Stimulated activated naive CD8-positive, alpha-beta T cell treated with anti-CD3 and anti-CD28 coated beads, Interleukin-15, amount 100 ng/mL, for 72 hours (primary cell): ENCODE results near the gene PXMP4.
"Not testable (repeated sequence)": the region's sequence is repeated elsewhere in the genome, so short reads cannot be mapped to it uniquely, and the experiment has no call there.

Source experiments
- ATAC-seq: fragments of 150-1000 bp; cut with Tn5 transposase; 2 replicates; pipeline ENCODE4 v1.10.0; 2021; ENCODE audit warnings: mild to moderate bottlenecking, moderate library complexity
- DNase-seq, 2 donors: peaks; one replicate each; pipeline ENCODE4 v3.0.0; 2021 to 2022
- H3K27ac Mint-ChIP-seq, 2 donors: one replicate each; pipeline ENCODE4 v1.8.0; 2022; ENCODE audit warnings: mild to moderate bottlenecking in 2 of 2, mixed read lengths in 2 of 2, moderate library complexity in 2 of 2
- H3K27me3 Mint-ChIP-seq: one replicate; pipeline ENCODE4 v1.8.0; 2022; ENCODE audit warnings: mixed read lengths
- H3K4me1 Mint-ChIP-seq: one replicate; pipeline ENCODE4 v1.8.0; 2022; ENCODE audit warnings: mild to moderate bottlenecking, mixed read lengths
- H3K4me3 Mint-ChIP-seq, 2 donors: one replicate each; pipeline ENCODE4 v1.8.0; 2022; ENCODE audit warnings: mild to moderate bottlenecking in 2 of 2, mixed read lengths in 2 of 2, moderate library complexity in 1 of 2
- H3K9me3 Mint-ChIP-seq, 2 donors: one replicate each; pipeline ENCODE4 v1.8.0; 2022; ENCODE audit warnings: mixed read lengths in 2 of 2

PXMP4 gene, protein sequence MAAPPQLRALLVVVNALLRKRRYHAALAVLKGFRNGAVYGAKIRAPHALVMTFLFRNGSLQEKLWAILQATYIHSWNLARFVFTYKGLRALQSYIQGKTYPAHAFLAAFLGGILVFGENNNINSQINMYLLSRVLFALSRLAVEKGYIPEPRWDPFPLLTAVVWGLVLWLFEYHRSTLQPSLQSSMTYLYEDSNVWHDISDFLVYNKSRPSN

DNA sequence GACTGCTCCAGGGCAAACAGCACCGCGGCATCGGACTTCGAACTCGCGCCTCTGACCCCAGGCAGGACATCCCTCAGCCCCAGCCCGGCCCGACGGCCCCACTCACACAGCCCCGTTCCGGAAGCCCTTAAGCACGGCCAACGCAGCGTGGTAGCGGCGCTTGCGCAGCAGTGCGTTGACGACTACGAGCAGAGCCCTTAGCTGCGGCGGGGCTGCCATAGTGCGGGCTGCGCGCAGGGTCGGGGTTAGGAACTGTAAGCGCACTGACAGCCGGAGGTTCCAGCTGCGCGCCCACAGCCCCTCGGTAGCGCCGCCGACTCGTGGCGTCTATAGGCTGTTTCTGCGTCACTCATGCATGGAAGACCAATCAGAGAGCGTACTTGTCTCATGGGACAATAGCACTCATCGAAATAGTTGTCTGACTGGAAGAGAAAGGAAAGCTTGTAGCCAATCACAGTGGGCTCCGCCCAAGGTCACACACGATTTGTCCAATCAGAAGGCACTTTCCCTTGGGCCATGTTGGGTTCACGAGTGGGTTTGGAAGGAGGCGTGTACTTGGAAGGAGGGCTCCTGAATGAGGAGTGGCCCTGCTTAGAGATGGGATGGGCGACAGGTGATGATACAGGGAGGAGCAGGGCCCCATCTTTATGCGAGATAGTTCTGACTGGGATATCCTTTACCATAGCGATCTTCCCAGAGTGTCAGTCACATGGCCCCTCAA is at the start of gene PXMP4:
Gene PXMP4, minus strand, starts transcription at position 322 of the 721 bp plus-strand sequence. Its CDS starts 103 bp downstream, at position 219.
- Mint-ChIP-seq H3K27me3 (no peaks in the 10 kb centered on the region), H3K9me3 (no peaks in the 10 kb centered on the region), H3K4me1 (peaks cover 28% of the 10 kb centered on the region), H3K4me3 (peak within 1 kb of the TSS; percentile 78 to 87), H3K27ac (peak within 1 kb of the TSS; percentile 95 to 97)
- DNase-seq (peak; percentile 82 to 92), ATAC-seq (peak; percentile 99)

DNA sequence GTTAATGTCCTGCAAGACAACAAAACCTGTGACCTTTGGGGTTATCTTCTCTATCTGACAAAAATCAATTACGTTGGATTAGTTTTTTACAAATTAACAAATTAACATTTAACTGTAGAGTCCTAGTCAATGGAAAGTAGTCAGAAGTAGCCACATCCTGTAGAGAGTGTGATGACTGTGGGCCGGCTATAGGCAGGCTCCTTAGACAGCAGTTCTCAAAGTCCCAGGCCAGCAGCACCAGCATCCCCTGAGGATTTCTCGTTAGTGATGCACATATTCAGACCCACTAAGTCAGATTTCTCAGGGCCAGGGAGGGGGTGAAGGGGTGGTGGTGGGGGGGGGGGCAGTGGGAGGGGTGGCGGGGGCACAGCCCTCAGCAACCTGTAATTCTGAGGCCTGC is 48.9 kb upstream of the PXMP4 start:
- ATAC-seq (no peak), DNase-seq (no peak)
- H3K9me3 Mint-ChIP-seq, result no peaks in the 10 kb centered on the region
- H3K4me1 Mint-ChIP-seq, result peaks cover 19% of the 10 kb centered on the region
- H3K4me3 Mint-ChIP-seq, result no peak overlapping the region
- no peaks in the 10 kb centered on the region for H3K27me3 Mint-ChIP-seq
- no peak overlapping the region for H3K27ac Mint-ChIP-seq

DNA sequence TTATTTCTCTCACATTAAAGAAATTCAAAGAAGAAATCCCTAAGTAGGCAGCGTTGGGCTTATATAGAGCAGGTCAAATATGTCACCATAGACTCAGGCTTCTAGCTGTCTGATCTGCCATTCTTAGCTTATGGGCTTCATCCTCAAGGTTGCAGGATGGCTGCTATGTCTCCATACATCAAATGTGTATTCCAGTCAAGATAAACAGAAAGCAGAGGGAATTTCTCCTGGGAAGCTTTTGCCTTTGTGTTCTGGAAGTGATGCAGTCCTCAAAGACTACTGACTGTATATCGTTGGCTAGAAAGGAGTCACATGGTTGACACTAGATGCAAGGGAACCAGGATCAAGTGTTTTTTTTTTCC is 47.6 kb upstream of the PXMP4 start:
- DNase-seq (no peak), ATAC-seq (no peak)
- no peaks in the 10 kb centered on the region for H3K27me3 Mint-ChIP-seq

DNA sequence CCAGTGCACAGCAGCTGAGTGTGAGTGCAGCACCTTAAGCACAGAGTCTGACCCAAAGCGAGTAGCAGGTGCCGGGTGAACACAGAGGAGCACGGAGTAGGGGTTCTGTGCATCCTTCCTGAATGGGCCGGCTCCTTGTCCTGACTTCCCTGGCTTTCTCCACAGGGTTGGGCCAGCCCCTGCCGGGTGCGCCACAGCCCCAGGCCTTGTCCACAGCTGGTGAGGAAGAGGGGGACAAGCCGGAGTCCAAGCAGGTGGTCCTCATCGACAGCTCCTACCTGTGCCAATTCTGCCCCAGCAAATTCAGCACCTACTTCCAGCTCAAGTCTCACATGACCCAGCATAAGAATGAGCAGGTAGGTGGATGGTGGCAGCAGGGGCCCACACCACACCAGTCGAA is 46.6 kb upstream of the PXMP4 start:
- Mint-ChIP-seq H3K9me3 (no peaks in the 10 kb centered on the region), H3K4me1 (no peaks in the 10 kb centered on the region), H3K27me3 (no peaks in the 10 kb centered on the region), H3K4me3 (no peak overlapping the region), H3K27ac (no peak overlapping the region)
- no peak for DNase-seq
- no peak for ATAC-seq

More for the DNA sequence above, 47.6 kb upstream of the PXMP4 start:
- Mint-ChIP-seq H3K27ac (no peak overlapping the region), H3K9me3 (no peaks in the 10 kb centered on the region), H3K4me1 (peaks cover 9% of the 10 kb centered on the region), H3K4me3 (no peak overlapping the region)

DNA sequence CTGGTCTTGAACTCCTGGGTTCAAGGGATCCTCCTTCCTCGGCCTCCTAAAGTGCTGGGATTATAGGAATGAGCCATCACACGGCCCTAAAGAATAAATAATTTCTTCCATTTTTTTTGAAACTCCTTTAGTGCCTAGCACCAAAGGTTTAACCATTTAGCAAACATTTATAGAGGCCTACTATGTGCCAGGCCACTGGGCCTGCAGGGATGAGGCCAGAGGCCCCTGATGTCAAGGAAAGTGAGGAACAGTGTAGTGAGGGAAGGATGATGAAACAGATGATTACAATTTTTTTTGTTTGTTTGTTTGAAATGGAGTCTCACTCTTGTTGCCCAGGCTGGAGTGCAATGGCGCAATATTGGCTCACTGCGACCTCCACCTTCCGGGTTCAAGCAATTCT is 45.5 kb upstream of the PXMP4 start:
- no peaks in the 10 kb centered on the region for H3K27me3 Mint-ChIP-seq
- DNase-seq (no peak), ATAC-seq (no peak)
- H3K4me1 Mint-ChIP-seq, result no peaks in the 10 kb centered on the region
- H3K4me3 Mint-ChIP-seq, result no peak overlapping the region
- H3K9me3 Mint-ChIP-seq, result no peaks in the 10 kb centered on the region
- H3K27ac Mint-ChIP-seq, result no peak overlapping the region

DNA sequence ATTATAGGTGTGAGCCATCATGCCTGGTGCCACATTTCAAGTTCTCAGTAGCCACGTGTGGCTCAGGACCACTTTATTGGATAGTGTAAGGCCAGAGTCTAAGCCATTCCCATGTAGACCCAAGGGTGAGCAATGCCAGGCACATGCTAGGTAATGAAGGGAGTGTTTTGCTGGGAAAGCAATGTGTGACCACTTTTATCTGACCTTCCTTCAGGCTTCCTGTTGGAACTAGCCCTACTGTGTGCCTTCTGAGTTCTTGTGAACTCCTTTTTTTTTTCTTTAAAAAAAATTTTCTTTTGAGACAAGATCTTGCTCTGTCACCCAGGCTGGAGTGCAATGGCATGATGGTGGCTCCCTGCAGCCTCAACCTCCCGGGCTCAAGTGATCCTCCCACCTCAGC is 45.0 kb upstream of the PXMP4 start:
- Mint-ChIP-seq H3K27ac (no peak overlapping the region), H3K27me3 (no peaks in the 10 kb centered on the region), H3K4me1 (no peaks in the 10 kb centered on the region), H3K9me3 (no peaks in the 10 kb centered on the region), H3K4me3 (no peak overlapping the region)
- ATAC-seq (no peak), DNase-seq (no peak)

DNA sequence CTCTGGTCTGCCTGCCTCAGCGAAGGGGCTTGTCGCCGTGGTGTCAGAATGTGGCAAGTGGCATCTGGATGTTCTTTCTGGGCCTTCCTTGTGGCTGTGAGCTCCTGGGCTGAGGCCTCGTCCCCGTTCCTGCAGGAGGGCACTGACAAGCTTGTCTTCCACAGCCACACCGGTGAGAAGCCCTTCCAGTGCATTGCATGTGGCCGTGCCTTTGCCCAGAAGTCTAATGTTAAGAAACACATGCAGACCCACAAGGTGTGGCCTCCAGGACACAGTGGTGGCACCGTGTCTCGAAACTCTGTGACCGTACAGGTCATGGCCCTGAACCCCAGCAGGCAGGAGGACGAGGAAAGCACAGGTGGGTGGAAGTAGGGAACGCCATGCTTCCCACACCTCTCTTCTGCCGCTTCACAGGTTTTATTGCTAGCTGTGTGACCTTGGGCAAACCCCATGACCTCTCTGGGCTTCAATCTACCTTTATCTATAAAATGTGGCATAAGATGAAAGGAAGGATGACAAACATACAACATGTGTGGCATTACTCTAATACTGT is 41.7 kb upstream of the PXMP4 start:
- H3K4me1 Mint-ChIP-seq, result no peaks in the 10 kb centered on the region
- no peak overlapping the region for H3K27ac Mint-ChIP-seq
- no peak overlapping the region for H3K4me3 Mint-ChIP-seq
- ATAC-seq, result no peak
- no peak for DNase-seq
- H3K9me3 Mint-ChIP-seq, result peaks cover 0 to 6% of the 10 kb centered on the region in 2 donors
- no peaks in the 10 kb centered on the region for H3K27me3 Mint-ChIP-seq

DNA sequence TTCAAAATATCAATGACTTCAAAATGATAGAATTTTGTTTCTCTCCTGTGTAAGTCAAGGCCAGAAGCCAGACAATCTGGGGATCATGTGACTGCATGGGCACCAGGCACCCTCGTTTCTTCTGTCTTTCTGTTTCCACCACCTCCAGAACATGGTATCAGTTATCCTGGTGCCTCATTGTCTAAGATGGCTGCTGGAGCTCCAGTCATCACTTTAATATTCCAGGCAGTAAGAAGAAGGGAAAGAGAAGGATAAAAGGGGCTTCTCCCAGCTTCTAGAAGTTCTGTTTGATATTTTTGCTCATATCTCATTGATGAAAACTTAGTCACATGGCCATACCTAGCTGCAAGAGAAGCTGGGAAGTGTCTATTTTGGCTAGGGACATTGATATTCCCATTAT is 37.3 kb upstream of the PXMP4 start:
- no peaks in the 10 kb centered on the region for H3K27me3 Mint-ChIP-seq
- H3K9me3 Mint-ChIP-seq, result peaks cover 0 to 6% of the 10 kb centered on the region in 2 donors
- peaks cover 11% of the 10 kb centered on the region for H3K4me1 Mint-ChIP-seq
- H3K27ac Mint-ChIP-seq, result no peak overlapping the region
- H3K4me3 Mint-ChIP-seq, result no peak overlapping the region
- no peak for DNase-seq
- ATAC-seq, result no peak

DNA sequence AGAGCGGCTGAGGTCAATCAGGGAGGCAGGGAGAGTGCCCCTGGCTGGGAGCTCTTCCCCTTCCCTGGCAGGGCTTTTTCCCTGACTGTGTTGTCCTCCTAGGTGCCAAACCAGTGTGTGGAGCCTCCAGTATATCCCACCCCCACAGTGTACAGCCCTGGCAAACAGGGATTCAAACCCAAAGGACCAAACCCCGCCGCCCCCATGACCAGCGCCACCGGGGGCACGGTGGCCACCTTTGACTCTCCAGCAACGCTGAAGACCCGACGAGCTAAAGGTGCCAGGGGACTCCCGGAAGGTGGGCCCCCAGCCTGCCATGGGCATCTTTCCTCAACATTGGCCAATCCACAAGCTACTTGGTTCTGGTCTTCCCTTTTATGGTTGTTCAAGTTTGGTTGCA is 36.9 kb upstream of the PXMP4 start:
- H3K9me3 Mint-ChIP-seq, result peaks cover 0 to 6% of the 10 kb centered on the region in 2 donors
- H3K27me3 Mint-ChIP-seq, result no peaks in the 10 kb centered on the region
- no peak overlapping the region for H3K4me3 Mint-ChIP-seq
- no peak for ATAC-seq
- peaks cover 11% of the 10 kb centered on the region for H3K4me1 Mint-ChIP-seq
- H3K27ac Mint-ChIP-seq, result no peak overlapping the region
- no peak for DNase-seq

DNA sequence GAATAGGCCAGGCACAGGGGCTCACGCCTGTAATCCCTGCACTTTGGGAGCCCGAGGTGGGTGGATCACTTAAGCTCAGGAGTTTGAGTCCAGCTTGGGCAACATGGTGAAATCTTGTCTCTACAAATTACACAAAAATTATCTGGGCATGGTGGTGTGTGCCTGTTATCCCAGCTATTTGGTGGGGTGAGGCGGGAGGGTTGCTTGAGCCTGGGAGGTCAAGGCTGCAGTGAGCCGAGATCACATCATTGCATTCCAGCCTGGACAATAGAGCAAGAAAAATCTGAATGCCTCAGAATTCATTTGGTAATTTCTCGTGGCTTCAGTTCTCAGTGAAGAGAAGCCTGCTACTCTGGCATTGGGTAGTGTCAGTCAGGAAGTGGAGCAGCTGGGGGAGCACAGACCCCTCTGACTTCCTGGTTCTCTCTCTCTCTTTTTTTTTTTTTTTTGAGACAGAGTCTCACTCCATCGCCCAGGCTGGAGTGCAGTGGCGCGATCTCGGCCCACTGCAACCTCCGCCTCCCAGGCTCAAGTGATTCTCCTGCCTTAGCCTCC is 35.9 kb upstream of the PXMP4 start:
- Mint-ChIP-seq H3K27ac (peak overlapping the region; percentile 78 to 97), H3K4me1 (peaks cover 11% of the 10 kb centered on the region), H3K4me3 (peak overlapping the region in 1 of 2 donors; percentile 13)
- not testable (repeated sequence) for H3K27me3 Mint-ChIP-seq, H3K9me3 Mint-ChIP-seq, ATAC-seq, DNase-seq

DNA sequence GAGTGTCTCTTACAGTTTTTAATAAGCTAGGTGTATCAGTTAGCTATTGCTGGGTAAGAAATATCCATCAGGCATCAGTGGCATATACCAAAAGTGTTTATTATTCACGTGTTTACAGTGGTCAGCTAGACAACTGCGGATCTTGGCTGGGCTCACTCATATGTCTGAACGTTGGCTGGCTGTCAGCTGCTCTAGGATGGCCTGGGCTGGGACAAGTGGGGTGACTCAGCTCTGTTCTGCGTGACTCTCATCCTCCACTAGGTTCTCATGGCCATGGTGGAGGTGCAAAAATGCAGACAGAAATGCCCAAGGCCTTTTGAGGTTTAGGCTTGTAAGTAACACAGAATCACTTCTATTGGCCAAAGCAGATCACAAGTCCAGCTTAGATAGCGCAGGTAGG is 33.7 kb upstream of the PXMP4 start:
- no peak overlapping the region for H3K4me3 Mint-ChIP-seq
- no peak for DNase-seq
- H3K27me3 Mint-ChIP-seq, result no peaks in the 10 kb centered on the region
- peaks cover 11% of the 10 kb centered on the region for H3K4me1 Mint-ChIP-seq
- ATAC-seq, result no peak
- H3K27ac Mint-ChIP-seq, result no peak overlapping the region
- H3K9me3 Mint-ChIP-seq, result peaks cover 0 to 6% of the 10 kb centered on the region in 2 donors

DNA sequence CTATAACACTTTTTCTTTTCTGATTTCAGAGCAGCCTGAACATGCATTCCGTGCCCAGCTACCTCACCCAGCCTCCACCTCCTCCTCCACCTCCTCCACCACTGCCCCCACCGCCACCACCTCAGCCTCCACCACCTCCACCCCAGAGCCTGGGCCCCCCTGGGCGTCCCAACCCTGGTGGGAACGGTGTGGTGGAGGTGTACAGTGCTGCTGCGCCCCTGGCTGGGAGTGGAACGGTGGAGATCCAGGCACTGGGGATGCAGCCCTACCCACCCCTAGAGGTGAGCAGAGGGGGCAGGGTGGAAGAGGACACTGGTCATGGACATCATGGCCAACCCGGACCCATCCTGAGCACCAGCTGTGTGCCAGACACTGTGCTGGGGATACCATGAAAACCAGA is 33.0 kb upstream of the PXMP4 start:
- Mint-ChIP-seq H3K4me3 (no peak overlapping the region), H3K27ac (no peak overlapping the region), H3K4me1 (peaks cover 11% of the 10 kb centered on the region), H3K9me3 (peaks cover 0 to 6% of the 10 kb centered on the region in 2 donors), H3K27me3 (no peaks in the 10 kb centered on the region)
- ATAC-seq (no peak), DNase-seq (no peak)

DNA sequence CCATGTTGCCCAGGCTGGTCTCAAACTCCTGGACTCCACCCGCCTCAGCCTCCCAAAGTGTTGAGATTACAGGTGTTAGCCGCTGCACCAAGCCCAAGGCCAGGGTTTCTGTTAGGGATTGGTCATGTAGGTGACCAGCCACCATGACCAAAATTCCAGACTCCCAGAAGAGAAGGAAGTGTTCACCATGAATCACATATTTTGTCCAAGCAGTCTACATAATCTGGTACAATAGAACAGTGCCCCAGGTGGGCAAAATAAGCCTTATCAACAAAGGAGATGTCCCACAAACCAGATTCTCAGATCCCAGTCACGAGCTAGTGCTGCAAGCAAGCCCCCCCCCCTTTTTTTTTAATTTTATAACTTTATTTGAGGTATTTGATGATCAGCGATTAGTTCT is 31.7 kb upstream of the PXMP4 start:
- DNase-seq (no peak), ATAC-seq (no peak)
- Mint-ChIP-seq H3K4me3 (no peak overlapping the region), H3K4me1 (peaks cover 11% of the 10 kb centered on the region), H3K9me3 (no peaks in the 10 kb centered on the region), H3K27ac (no peak overlapping the region), H3K27me3 (no peaks in the 10 kb centered on the region)

DNA sequence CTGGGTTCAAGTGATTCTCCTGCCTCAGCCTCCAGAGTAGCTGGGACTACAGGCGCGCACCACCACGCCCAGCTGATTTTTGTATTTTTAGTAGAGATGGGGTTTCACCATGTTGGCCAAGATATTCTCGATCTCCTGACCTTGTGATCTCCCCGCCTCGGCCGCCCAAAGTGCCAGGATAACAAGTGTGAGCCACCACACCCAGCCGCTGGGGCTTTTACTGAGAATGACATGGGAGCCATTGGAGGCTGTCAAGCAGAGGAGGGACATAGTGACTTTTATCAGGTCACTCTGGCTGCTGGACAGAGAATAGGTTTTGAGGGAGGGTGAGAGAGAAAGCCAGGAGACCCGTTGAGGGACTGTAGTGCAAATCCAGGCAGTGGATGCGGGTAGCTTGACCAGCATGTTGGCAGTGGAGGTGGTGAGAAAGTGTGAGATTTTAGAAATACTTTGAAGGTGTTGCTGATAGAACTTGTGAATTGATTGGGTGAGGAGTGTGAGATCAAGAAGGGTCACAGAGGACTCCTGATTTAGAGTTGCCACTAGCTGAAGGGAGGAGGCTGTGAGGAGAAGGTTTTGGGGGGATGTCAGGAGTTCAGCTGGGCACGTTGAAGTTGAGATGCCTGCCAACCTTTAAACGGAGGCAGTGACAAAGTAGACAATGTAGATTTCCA is 26.4 kb upstream of the PXMP4 start:
- Mint-ChIP-seq H3K4me1 (no peaks in the 10 kb centered on the region), H3K27me3 (no peaks in the 10 kb centered on the region), H3K27ac (no peak overlapping the region), H3K4me3 (no peak overlapping the region), H3K9me3 (no peaks in the 10 kb centered on the region)
- DNase-seq, result no peak
- no peak for ATAC-seq

DNA sequence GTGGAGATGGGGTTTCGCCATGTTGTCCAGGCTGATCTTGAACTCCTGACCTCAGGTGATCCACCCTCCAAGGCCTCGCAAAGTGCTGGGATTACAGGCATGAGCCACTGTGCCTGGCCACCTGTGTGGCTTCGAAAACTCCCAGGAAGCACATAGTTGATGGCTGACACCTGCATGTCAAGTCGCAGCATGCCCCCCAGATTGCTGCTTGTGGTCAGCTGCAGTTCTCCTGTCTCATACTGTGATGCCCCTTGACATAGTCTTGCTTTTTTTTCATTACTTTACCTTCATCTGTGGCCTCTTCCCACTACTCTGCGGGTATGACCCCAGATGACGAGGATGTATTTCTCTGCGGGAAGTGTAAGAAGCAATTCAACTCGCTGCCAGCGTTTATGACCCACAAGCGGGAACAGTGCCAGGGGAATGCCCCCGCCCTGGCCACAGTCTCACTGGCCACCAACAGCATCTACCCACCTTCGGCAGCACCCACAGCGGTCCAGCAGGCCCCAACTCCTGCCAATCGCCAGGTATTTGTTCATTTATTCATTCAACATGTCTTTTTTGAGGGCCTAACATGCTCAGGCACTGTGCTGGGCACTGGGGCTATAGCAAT is 24.8 kb upstream of the PXMP4 start:
- no peak for DNase-seq
- Mint-ChIP-seq H3K4me3 (no peak overlapping the region), H3K27ac (no peak overlapping the region), H3K4me1 (no peaks in the 10 kb centered on the region), H3K27me3 (no peaks in the 10 kb centered on the region), H3K9me3 (no peaks in the 10 kb centered on the region)
- ATAC-seq, result no peak
